ENCODE data around the gene PEAR1. TPM values are rescaled to one million over a fixed set of nuclear protein-coding genes. Genes with fewer than 3 reads are reported as not detected.

Gene PEAR1
- total RNA-seq, 1 donor from 2014 or later: 39.8 TPM

DNA sequence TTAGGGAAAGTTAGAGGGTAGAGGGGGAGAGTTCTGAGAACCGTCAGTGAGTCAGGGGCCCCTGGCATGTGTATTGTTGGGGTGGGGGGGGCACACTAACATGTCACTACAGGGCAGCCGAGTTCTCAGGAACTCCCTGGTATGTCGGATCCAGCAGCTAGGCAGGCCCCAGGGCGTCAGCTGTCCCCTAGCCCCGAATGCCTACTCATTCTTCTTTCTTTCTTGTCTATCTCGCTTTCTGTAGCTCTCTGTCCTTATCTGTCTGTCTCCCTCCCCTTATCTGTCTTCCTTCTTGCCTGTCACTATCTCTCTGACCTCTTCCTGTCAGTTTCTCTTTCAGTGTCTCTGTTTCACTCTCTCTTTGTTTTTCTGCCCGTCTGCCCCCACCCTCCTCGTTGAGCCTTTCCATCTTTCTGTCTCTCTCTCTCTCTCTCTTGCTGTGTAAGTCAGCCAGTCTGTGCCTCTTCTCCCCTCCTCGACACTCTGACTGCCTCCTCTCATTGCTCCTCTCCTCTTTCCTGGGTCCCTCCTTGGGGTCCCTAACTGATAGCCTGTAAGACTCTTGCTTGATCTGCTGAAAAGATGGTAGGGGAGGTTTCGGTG is 30.4 kb upstream of the PEAR1 start:
- Histone ChIP-seq H3K9me3 (no peaks in the 10 kb centered on the region), H3K27ac (no peak overlapping the region), H3K4me1 (peaks cover 3 to 21% of the 10 kb centered on the region in 2 donors), H3K27me3 (peaks cover 13% of the 10 kb centered on the region), H3K36me3 (no peaks in the 10 kb centered on the region), H3K4me3 (no peak overlapping the region)
- DNase-seq (ENCODE audit: low spot score in 2 of 2): no peak
- intact Hi-C loops (cut with DNase I): no loop called here
- no peak for TF ChIP-seq CTCF (IDR thresholded peaks at IDR 0.05)

DNA sequence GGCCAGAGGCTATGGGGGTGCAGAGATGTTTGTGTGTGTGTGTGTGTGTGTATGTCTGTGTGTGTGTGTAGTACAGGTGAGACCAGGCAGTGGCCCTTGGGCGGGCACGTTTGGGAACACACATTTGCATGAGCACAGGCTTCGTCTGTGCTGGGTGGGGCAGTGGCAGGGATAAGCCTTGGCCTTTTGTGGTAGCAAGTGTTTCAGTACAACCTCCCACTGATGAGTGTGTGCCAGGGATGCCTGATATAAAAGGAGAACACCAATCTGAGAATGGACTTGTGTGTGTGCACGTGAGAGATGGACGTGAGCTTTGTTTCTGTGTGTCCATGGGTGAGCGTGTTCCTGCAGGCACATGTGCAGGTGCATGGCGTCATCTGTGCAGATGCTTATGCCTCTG is 29.9 kb upstream of the PEAR1 start:
- Histone ChIP-seq H3K9me3 (no peaks in the 10 kb centered on the region), H3K36me3 (no peaks in the 10 kb centered on the region), H3K27ac (no peak overlapping the region), H3K4me3 (no peak overlapping the region), H3K27me3 (peaks cover 13% of the 10 kb centered on the region), H3K4me1 (peaks cover 3 to 21% of the 10 kb centered on the region in 2 donors)
- DNase-seq (ENCODE audit: low spot score in 2 of 2): no peak
- intact Hi-C loops (cut with DNase I): no loop called here
- no peak for TF ChIP-seq CTCF (IDR thresholded peaks at IDR 0.05)

- intact Hi-C loops (cut with DNase I): no loop called here
- Histone ChIP-seq H3K9me3 (no peaks in the 10 kb centered on the region), H3K27me3 (peaks cover 8% of the 10 kb centered on the region), H3K4me1 (peaks cover 0 to 11% of the 10 kb centered on the region in 2 donors), H3K4me3 (no peak overlapping the region), H3K27ac (no peak overlapping the region), H3K36me3 (no peaks in the 10 kb centered on the region)
- TF ChIP-seq CTCF (IDR thresholded peaks at IDR 0.05): no peak
- no peak for DNase-seq (ENCODE audit: low spot score in 2 of 2)
Observed at GRCh38 chr1:156864796-156865195, 28.7 kb upstream of the PEAR1 start.

DNA sequence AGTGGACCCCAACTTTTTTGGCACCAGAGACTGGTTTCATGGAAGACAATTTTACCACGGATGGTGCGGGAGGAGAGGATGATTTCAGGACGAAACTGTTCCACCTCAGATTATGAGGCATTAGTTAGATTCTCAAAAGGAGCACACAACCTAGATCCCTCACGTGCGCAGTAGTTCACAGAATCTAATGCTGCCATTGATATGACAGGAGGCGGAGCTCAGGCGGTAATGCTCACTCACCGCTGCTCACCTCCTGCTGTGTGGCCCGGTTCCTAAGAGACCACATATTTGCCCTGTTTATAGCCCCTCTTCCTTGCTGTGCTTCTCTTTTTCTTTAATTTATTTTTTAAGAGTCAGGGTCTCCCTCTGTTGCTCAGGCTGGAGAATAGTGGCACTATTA is 28.3 kb upstream of the PEAR1 start:
- Histone ChIP-seq H3K9me3 (no peaks in the 10 kb centered on the region), H3K4me1 (peaks cover 0 to 6% of the 10 kb centered on the region in 2 donors), H3K27me3 (peaks cover 8% of the 10 kb centered on the region), H3K36me3 (no peaks in the 10 kb centered on the region), H3K4me3 (no peak overlapping the region), H3K27ac (no peak overlapping the region)
- TF ChIP-seq CTCF (IDR thresholded peaks at IDR 0.05): no peak
- no peak for DNase-seq (ENCODE audit: low spot score in 2 of 2)
- intact Hi-C loops (cut with DNase I): no loop called here

DNA sequence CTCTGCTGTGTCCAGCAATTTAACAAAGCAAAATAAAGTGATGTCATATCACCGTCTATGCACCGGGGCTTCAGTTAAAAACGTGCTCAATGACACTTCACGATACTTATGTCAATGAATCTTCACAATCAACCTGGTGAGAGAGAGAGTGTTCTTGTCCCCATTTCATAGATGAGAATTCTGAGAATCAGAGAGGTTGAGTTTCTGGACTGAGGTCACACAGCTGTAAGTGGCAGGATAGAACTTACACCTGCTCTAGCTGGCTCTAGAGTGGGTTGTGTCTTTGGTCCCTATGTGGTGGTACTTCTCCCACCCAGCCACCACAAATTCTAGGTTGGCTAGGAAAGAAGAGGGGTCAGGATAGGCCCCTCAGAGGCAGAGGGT is 27.7 kb upstream of the PEAR1 start:
- no peaks in the 10 kb centered on the region for H3K36me3 ChIP-seq
- H3K9me3 ChIP-seq: no peaks in the 10 kb centered on the region
- DNase-seq (ENCODE audit: low spot score in 2 of 2): no peak
- no peak overlapping the region for H3K4me3 ChIP-seq
- no peak overlapping the region for H3K27ac ChIP-seq
- intact Hi-C loops (cut with DNase I): no loop called here
- H3K27me3 ChIP-seq: peaks cover 8% of the 10 kb centered on the region
- TF ChIP-seq CTCF (IDR thresholded peaks at IDR 0.05): no peak
- peaks cover 0 to under 1% of the 10 kb centered on the region in 2 donors for H3K4me1 ChIP-seq

All from ascending aorta (tissue), 2 donors.